GM18858 (cell line): ENCODE measurements around the gene IFT122.

Experiments
- ATAC-seq: cut with Tn5 transposase; IDR thresholded peaks from one replicate; pipeline ENCODE4 v1.9.1; 2021; ENCODE audit not compliant: unreplicated experiment

Gene IFT122

DNA sequence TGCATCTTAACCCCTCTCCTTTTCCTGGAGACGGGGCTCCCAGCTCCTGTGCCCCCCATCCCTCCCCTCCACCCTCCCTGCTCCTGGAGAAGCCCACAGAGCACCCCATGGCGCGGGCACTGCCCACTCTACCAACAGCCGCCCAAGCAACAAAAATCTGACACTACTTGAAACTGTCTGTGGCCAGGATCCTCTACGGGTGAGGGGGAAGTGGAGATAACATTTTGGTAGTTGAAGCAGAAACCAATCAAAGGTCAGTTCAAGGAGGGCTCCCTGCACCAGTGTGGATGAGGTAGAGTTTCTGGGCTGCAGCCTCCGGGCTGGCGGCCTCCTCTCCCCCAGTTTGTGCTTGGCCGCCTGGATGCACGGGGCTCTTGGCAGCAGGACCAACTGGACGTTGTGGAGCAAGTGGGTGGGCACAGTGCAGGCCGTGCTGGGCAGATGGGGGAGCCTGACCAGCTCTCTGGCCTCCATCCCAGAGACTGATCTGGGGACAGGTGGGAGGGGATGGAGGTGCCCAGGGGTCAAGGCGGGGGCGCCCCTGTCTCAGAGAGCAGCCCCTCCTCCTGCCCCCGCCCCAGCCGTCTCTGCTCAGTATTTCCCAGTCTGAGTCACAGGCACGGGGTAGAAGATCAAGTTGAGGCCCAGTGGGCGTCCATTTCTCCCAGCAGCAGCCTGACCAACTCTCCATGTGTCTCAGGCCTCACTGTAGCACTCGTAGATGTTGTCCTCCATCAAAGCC lies 115.8 kb downstream of the IFT122 start:
- no peak for ATAC-seq

DNA sequence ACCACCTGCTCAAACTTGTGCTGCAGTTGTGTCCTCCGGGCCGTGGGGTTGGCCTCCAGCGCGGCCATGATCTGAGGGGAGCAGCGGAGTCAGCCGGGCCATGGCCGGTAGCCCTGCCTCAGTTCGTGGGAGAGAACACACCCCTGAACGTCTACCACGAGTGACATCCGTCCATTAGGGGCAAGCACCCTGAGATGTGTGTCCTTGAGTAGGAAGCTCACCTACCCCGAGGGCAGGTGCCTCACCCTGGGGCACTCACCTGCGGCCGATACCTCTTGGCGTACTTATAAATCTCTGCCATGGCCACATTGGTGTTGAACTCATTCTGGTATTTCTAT lies 116.3 kb downstream of the IFT122 start:
- ATAC-seq = no peak

DNA sequence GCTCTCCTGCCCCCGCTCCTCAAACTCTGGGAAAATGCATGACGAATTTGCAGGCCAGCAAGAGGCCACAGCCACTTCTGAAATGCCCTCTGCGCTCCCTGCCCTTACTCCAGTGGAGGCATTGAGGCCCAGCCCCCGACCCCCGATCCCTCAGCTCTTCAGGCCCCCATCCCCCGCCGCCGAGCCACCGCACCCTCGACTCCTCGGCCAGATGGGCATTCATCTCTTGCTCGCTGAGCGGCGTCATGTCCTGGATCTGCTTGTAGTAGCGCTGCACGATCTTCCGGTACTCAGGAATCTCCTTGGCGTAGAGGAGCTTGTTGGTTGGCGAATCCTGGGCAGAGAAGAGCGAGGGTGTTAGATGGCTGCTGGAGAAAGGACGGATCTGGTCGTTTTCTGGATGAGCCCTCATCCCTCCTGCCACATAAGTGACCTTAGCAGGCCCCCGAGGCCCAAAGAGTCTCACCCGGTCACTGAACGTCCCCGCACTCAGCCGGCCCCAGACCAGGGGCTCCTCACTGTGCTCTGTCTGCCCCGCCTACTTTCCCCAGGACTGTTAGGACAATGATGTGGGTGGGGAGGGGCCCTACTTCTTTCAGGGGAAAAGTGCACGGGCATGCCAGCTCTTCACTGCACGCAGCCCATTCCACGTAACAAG lies 117.0 kb downstream of the IFT122 start:
- ATAC-seq = no peak

DNA sequence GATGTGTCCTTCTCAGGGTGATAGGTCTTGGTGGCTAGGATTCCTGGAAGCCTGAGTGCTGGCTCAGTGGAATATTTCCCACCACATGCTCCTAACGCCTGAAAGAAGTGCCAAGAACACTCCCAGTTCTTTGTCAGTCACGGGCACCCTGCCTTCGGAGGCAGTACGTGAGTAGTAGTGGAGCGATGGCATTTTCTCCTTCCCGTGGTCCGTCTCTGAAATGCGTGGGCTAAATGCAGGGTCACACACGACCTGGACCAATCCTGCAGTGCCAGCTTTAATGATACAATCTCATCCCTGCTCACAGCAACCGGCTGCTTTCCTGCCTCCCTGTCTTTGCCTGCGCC lies 117.5 kb downstream of the IFT122 start:
- no peak for ATAC-seq

DNA sequence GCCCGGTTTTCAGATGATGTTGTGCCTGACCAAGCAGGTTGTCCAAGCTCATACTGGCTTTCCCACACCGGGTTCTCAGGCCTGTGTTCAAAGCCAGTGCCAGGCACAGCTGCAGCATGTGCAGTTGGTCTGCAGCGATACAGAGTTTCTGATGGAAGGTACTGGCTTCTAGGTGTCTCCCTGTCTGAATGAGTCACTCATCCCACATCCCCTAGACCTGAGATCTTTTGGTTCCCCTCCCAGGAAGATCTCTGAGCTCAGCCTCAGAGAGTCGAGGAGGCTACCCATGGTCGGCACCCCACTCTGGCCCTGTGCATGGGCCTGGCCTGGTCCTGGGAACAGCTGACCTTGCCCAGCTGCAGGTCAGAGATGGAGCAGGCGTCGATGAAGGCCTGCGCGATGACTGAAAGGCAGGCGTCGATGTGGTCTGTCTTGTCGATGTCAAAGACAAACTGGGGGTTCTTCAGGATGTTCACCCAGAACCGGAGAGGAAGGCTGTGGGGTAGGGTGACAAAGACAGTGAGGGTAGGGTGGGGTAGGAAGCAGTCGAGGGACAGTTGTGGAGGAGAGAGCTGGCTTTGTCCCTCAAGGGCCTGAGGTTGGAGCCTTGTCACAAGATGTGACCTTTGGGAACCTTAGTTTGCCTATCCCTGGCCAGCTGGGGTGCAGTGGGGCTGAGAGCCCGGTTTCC lies 118.2 kb downstream of the IFT122 start:
- no peak for ATAC-seq

DNA sequence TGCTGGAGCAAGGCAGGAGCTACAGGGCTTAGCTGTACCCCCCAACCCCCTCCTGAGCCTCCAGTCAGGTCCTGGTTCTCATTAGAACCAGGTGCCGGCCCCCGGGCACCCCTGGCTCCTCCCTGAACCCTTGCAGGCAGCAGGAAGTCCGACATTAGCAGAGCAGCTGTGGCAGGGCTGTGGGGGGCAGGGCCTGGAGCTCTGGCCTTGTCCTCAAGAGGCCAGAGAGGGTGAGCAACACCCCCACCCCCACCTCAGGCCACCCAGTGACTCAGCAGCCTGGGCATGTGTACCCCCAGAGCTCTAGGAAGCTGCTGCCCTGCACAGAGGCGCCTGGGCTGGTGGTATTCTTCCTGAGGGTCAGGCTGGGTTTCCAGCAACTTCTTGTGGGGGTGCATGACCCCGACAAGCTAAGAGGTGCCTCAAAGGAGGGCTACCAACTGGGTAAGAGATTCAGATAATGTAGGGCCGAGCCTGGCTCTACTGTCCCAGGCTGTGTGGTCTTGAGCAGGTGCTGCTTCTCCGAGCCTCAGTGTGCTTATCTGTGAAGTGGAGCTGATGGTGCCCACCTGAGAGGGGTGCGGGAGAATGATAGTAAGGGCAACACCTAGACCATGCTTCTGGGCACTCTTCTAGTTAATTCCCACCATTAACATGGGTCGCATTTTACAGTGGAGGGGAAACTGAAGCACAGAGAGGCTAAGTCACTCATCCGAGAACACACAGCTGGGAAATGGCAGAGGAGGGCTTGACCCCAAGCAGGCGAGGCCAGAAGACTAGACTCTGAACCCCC lies 118.9 kb downstream of the IFT122 start:
- no peak for ATAC-seq

DNA sequence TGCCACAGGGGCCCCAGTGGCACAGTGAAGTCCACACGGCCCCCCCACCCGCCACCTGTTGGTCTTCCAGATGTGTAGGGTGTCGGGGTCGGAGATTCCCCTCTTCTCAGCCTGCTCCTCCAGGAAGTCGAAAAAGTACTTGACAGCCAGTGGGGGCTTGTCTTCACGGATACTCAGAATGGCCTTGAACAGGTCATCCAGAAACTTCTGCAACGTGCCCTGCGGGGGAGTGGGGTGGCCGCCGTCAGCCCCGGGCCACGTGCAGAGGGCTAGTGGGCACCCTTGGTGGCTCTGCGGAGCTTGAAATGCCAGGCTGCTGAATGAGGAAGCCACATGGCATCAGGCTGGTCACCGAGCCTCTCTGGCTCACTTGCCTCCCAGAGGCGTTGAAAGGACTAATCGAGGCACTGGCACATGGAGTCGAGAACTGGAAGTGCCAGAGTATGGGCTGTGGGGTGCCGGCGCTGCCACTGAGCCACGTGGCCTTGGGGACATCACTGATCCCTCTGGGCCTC lies 119.6 kb downstream of the IFT122 start:
- no peak for ATAC-seq

DNA sequence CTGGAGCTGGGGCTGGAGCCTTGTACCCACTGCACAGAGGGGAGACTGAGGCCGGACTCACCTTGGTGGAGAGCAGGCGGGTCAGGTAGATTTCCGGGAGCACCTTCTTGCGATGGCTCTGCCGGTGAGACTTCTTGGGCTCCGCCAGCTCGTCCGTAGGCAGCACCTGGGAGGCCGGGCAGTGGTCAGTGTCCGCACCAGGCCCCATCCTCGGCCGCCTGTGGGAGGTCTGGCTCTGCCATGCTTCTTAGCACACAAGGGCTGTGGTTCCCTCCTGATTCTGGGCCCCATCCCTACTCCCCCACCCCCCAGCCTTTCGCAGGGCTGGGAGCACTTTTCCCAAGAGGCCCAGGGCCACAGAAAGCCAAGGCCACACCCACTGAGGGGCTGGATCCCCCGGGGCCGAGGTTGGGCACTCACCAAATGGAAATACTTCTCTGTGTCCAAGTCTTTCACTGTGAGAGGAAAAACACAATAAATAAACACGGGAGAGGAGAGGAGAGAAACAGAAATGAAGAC lies 120.3 kb downstream of the IFT122 start:
- no peak for ATAC-seq

DNA sequence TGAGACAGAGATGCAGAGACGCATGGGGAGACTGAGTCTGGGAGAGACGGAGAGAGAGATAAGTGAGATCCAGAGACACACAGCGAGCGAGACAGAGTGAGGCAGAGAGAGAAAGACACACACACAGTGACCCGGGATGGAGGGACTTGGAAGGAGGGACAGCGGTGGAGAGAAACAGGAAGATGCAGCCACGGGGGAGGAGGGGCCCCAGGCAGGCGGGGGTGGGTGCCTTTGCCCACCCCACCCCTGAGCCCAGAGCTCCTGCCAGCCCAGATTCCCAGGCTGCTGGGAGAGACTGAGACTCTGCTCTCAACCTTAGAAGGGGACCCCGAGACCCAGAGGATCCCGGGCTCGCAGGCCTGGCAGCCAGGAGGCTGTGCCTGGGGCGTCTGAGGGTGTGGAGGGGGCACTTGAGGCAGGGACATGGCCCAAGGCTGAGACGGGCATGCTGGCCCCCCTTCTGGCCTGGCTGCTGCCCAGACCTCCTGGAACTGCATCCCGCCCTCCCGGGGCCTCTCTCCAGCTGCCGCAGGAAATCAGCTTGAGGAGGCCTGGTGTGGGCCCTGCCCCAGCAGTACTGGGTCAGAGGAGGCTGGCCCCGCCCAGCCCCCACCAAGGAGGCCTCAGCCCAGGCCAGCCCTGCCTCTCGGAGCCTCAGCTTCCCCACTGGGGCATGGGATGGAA lies 121.0 kb downstream of the IFT122 start:
- no peak for ATAC-seq

DNA sequence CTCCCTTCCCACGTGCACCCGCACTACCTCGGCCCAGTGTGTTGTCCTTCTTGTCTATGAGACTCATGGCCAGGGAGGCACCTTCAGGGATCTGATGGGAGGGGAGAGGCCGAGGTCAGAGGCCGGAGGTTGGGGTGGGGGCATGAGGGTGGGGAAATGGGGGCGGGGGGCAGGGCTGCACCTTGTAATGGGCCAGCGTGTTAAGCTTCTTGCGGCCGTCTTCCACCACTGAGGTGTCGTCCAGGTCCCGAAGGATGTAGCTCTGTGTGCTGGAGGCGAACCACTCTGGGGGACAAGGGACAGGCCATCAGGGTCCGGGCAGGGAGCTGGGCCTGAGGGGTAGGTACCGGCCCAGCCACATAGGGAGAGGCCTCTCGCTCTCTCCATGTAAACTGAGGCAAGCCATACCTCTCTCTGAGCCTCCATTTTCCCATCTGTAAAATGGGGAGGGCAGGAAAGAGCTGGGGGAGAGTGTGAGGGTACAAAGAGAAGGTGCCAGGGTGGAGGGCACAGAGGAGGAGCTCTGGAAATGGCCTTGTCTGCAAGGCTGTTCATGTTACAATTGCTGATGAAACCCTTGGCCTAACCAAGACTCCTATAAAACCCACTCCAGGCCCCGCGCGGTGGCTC lies 121.7 kb downstream of the IFT122 start:
- ATAC-seq = no peak

DNA sequence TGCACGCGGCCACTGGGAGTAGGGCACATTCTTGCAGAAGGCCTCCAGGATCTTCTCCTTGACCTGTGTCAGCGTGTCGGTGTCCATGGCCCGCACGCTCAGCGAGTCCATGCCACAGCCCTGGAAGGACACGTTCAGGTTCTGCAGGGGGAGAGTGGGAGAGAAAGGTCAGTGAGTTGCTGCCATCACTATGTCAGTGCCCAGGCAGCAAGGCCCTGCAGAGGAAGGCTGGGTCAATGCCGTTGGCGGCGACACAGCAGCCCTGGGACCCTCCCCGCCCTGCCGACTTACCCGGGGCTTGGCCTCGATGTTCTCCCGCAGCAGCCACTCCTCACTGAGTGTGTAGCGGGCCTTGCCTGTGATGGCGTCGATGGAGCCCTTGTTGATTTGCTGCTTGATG lies 122.8 kb downstream of the IFT122 start:
- no peak for ATAC-seq

DNA sequence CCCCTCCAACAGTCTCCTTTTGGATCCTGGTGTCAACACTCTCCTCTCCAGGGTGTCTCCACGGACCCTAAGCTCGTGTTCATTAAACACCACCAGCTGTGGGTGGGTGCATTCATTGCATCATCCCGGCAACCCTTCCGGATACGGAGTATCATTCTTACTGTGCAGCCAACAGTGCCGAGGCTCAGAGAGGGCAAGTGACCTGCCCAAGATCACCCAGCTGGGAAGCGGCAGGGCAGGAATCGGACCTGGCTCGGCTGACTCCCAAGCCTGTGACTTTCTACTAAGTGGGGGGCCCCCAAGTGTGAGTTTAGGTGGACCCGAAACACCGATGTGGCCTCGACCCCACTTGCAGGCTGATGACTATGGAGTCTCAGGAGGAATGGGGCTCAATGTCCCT lies 123.3 kb downstream of the IFT122 start:
- no peak for ATAC-seq

DNA sequence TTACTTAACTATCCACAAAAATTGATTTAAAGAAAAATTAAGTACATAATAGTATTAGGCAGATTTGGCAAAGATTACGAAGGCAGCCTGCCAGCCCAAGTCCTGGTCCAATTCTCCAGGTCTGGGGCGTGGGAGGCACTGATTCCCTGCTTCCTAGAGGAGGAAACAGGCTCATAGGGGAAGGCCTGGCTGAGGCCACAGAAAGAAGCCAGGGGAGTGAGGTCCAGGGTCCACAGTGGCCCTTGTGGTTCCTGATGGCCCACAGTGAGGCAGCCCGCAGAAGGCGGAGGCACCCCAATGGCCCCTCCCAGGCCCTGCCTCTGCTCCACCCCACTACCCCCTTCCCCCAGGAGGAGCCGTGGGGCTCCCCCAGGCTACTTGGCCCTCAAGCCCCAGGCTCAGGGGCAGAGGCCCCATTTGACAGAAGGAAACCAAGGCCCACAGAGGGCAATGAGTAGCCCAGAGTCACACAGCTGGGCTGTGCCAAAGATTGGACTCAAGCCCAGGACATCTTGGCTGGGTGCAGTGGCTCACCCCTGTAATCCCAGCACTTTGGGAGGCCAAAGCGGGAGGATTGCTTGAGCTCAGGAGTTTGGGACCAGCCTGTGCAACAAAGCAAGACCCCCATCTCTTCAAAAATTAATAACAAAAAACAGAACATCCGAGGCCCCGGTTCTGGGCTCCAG lies 124.0 kb downstream of the IFT122 start:
- ATAC-seq = no peak

DNA sequence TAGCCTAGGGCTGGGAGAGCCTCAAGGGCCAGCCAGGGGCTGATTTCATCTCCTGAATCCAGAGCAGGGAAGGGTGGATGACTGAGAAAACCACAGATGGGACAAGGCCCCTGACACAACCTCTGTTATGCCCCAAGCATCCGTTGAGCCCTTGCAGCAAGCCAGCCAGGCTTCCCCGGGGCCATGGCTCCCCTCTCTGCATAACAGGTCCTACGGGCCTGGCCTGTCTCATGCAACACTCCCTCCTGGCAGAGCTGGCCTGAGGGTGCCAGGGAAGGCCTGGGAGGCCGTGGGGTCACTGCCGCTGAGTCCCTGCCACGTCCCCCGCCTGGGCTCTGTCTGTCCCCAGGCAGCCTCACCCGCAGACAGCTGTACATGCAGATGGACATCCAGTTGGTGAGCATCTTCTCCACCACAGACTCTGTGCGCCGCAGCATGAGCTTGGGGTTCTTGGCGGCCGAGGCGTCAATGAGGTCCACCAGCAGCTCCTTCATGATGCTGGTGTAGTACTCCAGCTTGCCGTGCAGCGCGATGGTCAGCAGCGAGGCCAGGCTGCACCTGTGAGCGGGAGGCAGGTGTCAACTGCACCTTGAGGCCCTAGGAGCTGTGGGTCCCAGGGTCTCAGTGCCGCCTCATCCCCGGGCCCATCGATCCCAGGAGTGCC lies 125.1 kb downstream of the IFT122 start:
- ATAC-seq = no peak

DNA sequence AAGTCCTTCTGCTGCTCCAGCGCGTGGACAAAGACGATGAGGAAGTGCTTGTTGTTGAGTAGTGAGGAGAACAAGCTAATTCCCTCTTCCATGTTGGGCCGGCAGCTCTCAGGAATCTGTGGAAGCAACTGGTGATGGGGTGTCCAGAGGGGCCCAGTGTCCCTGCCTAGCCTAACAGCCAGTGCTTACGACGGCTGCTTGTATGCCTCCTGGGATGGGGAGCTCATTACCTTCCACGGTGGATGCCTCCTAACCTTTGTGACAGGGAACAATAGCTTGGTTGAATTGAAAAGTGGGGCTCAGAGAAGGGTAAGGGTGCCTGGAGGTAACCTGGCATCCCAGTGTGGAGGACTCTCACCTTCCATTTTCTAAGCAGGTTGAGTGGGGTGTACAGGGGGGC lies 125.9 kb downstream of the IFT122 start:
- no peak for ATAC-seq

DNA sequence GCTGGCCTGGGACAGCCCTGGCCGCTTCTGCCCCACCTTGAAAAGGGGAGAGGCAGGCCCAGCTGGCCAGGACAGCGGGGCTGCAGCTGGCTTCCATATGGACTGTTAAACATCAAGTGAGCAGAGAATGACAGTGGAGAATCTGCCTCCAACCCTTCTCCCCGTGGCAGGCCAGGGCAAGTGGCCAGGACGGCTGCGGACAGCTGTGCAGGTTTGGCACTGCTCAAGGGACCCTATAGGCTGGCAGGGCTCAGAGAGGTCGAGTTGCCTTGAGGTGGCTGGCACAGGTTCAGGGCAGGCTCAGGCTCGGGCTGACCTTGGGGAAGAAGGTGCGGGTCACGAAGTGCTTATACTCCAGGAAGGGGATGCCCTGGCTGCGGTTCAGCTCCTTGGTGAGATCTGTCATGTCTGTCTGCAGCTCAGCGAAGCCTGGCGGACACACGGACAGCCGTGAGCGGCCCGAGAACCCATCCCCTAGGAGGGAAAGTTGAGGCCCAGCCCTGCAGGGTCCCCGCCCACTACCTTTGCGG lies 127.2 kb downstream of the IFT122 start:
- no peak for ATAC-seq

DNA sequence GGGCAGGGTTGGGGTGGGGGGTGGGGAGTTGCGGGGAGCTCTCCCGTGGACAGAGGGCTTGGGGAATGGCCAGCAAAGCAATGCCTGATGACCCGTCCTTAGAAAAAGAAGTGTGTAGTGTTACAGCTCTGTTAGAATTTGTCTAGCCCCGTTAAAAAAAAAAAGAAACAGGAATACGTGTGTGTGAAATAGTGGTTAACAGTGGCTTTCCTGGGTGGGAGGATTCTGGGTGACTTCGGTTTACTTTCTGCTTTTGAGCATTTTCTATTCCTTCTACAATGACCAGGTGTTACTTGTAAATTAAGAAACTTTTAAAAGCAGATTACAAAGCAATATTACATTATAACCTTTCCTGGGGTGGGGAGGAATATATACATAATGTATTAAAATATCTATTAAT lies 127.9 kb downstream of the IFT122 start:
- ATAC-seq = no peak

DNA sequence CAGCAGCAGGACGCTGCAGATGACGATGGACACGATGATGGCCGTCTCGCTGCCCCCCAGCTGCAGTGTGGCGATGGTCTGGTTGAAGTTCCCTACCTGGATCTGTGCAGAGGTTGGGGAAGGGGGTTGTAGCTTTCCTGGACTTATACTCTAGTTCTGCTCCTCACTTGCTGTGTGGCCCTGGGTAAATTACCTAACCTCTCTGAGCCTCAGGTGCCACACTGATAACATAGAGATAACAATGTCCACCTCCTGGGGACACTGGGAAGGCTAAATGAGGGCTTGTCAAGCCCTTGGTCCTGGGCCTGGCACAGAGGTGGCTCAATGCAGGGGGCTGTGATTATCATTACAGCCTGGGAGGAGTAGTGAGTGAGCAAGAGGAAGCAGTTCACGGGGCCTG lies 129.8 kb downstream of the IFT122 start:
- no peak for ATAC-seq
